ENCODE measurements around the gene THEMIS.

GRCh38 chr6:127749095-127749494 lies 151.8 kb downstream of the THEMIS start:
- TF ChIP-seq CTCF (IDR thresholded peaks at IDR 0.05) (no peak), POLR2A (IDR thresholded peaks at IDR 0.05) (no peak), POLR2AphosphoS5 (IDR thresholded peaks at IDR 0.05; ENCODE audit: insufficient read depth in 1 of 2, low read depth in 1 of 2) (no peak)
